ENCODE measurements around the gene PTPN20. TPM values are rescaled to one million over a fixed set of nuclear protein-coding genes. Genes with fewer than 3 reads are reported as not detected.
A peak's percentile ranks its signal among the peaks of the same experiment; 100 is the strongest.

Gene PTPN20
- total RNA-seq, 6 experiments from 2014 or later: not detected

DNA sequence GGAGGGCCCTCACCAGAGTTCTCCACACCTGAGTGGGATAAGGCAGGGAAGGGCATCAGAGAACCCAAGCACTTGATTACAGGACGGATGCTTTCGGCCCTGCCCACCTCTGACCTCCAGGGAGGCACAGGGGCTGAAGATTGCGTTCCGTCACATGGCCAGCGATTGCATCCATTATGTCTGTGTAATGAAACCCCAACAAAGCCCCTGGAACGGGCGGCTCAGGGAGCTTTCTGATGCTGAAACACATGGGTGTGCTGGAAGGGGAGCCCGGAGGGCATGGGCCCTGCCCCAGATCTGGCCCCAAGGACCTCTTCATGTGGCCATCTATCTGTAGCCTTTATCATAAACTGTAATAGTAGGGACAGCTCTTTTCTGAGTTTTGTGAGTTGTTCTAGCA is 117.2 kb downstream of the PTPN20 start:
- H3K27ac Mint-ChIP-seq: no peak overlapping the region
- H3K9me3 Mint-ChIP-seq: no peaks in the 10 kb centered on the region
- H3K27me3 Mint-ChIP-seq (ENCODE audit: insufficient read depth): peaks cover 14% of the 10 kb centered on the region
- TF ChIP-seq, protein P1, sequence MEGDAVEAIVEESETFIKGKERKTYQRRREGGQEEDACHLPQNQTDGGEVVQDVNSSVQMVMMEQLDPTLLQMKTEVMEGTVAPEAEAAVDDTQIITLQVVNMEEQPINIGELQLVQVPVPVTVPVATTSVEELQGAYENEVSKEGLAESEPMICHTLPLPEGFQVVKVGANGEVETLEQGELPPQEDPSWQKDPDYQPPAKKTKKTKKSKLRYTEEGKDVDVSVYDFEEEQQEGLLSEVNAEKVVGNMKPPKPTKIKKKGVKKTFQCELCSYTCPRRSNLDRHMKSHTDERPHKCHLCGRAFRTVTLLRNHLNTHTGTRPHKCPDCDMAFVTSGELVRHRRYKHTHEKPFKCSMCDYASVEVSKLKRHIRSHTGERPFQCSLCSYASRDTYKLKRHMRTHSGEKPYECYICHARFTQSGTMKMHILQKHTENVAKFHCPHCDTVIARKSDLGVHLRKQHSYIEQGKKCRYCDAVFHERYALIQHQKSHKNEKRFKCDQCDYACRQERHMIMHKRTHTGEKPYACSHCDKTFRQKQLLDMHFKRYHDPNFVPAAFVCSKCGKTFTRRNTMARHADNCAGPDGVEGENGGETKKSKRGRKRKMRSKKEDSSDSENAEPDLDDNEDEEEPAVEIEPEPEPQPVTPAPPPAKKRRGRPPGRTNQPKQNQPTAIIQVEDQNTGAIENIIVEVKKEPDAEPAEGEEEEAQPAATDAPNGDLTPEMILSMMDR (IDR thresholded peaks at IDR 0.05): no peak
- H3K4me1 Mint-ChIP-seq (ENCODE audit: low read depth): peaks cover 37% of the 10 kb centered on the region
- H3K36me3 Mint-ChIP-seq (ENCODE audit: low read depth): no peaks in the 10 kb centered on the region
- no peak overlapping the region for H3K4me3 Mint-ChIP-seq
- no peak for DNase-seq

GRCh38 chr10:47029181-47030009 is 118.2 kb downstream of the PTPN20 start:
- Mint-ChIP-seq H3K4me1 (ENCODE audit: low read depth) (peaks cover 37% of the 10 kb centered on the region), H3K9me3 (no peaks in the 10 kb centered on the region), H3K36me3 (ENCODE audit: low read depth) (no peaks in the 10 kb centered on the region), H3K27ac (no peak overlapping the region), H3K27me3 (ENCODE audit: insufficient read depth) (peaks cover 20% of the 10 kb centered on the region), H3K4me3 (no peak overlapping the region)
- TF ChIP-seq, protein P1 (IDR thresholded peaks at IDR 0.05): no peak
- no peak for DNase-seq

- H3K27me3 Mint-ChIP-seq (ENCODE audit: insufficient read depth): peaks cover 24% of the 10 kb centered on the region
- no peak overlapping the region for H3K4me3 Mint-ChIP-seq
- H3K27ac Mint-ChIP-seq: no peak overlapping the region
- DNase-seq: no peak
- H3K9me3 Mint-ChIP-seq: no peaks in the 10 kb centered on the region
- TF ChIP-seq, protein P1 (IDR thresholded peaks at IDR 0.05): no peak
- no peaks in the 10 kb centered on the region for H3K36me3 Mint-ChIP-seq (ENCODE audit: low read depth)
- H3K4me1 Mint-ChIP-seq (ENCODE audit: low read depth): peaks cover 28% of the 10 kb centered on the region
These were observed 119.0 kb downstream of the PTPN20 start for GRCh38 chr10:47030191-47030703.

DNA sequence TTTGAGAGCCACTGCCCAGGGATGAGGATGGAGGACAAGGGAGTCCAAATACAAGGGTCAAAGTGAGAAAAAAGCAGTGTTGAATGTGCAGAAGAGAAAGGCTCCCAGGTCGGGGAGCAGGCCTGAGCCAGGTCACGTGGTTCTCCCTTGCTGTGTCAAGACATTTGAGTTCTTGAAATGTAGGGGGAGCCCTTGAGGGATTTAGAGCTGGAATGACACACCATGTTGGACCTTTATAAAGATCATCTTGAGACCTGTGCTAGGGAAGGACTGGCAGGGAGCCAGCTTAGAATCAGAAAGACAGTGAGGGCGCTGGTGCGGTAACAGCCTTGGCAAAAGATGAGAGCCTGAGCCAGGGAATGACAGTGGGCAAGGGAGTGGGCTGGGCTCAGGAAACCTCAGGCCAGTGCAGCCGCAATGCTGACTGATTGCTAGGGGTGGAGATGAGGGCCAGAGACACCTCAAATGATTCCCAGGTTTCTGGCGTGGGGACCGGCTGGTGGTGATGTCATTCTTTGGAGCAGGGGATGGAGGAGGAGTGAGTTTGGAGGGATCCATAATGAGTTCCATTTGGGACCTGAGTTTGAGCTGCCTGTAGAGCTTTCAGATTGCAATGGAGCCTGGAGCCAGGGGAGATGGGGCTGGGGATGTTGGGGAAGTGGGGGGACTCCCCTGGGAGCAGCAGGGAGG is 120.1 kb downstream of the PTPN20 start:
- no peak overlapping the region for H3K4me3 Mint-ChIP-seq
- peak; percentile 18 for DNase-seq
- peaks cover 27% of the 10 kb centered on the region for H3K27me3 Mint-ChIP-seq (ENCODE audit: insufficient read depth)
- no peak overlapping the region; the same call in 1 of the 2 replicates for H3K27ac Mint-ChIP-seq
- H3K9me3 Mint-ChIP-seq: no peaks in the 10 kb centered on the region
- H3K36me3 Mint-ChIP-seq (ENCODE audit: low read depth): no peaks in the 10 kb centered on the region
- H3K4me1 Mint-ChIP-seq (ENCODE audit: low read depth): peaks cover 18% of the 10 kb centered on the region
- TF ChIP-seq, protein P1 (IDR thresholded peaks at IDR 0.05): peak; percentile 62

DNA sequence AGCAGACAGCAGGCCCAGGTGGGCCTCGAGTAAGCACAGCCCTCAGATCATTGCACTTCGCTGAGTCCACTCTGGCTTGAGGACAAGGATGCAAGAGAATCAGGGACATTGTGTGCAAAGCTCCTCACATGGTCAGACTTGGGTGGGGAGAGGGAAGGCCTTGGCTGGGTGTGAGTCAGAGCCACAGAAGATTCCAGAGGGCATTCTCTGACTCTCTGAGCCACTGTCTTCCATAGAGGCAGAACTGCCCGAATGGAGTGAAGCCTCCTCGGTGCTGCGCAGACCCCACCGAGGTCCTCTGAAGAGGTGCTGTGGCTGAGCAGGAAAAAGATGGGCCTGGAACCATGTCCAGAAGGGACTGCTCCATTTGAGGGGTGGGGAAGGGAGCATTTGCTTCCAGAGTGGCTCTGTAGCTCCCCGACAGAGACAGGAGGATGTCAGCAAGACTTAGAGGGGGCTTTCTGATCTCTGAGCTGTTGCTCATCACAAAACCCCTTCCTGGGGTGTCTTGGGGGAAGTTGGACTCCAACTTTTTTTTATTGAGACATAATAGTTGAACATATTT is 120.8 kb downstream of the PTPN20 start:
- peak; percentile 41 for DNase-seq
- no peak overlapping the region for H3K27ac Mint-ChIP-seq
- peaks cover 28% of the 10 kb centered on the region for H3K27me3 Mint-ChIP-seq (ENCODE audit: insufficient read depth)
- TF ChIP-seq, protein P1 (IDR thresholded peaks at IDR 0.05): no peak
- no peaks in the 10 kb centered on the region for H3K9me3 Mint-ChIP-seq
- peaks cover 18% of the 10 kb centered on the region for H3K4me1 Mint-ChIP-seq (ENCODE audit: low read depth)
- H3K36me3 Mint-ChIP-seq (ENCODE audit: low read depth): no peaks in the 10 kb centered on the region
- H3K4me3 Mint-ChIP-seq: no peak overlapping the region

All from HFFc6 (cell line).